Mammary epithelial cell (primary cell): ENCODE results near the gene CNTNAP2.

Source experiments
- CTCF ChIP-seq, 2 donors: IDR thresholded peaks in 1 of 2; conservative IDR thresholded peaks in 1 of 2; 2 replicates each; pipeline ENCODE4 v1.5.1; 2011 to 2012; ENCODE audit warnings: inconsistent platforms in 2 of 2, low read length in 2 of 2, mild to moderate bottlenecking in 2 of 2, control low read depth in 1 of 2, low read depth in 1 of 2; ENCODE audit not compliant: insufficient read depth in 1 of 2; ENCODE audit errors: extremely low read depth in 1 of 2
- EZH2 ChIP-seq: IDR thresholded peaks from 2 replicates; pipeline ENCODE4 v1.6.1; 2012; ENCODE audit warnings: low read length, inconsistent platforms, borderline replicate concordance

DNA sequence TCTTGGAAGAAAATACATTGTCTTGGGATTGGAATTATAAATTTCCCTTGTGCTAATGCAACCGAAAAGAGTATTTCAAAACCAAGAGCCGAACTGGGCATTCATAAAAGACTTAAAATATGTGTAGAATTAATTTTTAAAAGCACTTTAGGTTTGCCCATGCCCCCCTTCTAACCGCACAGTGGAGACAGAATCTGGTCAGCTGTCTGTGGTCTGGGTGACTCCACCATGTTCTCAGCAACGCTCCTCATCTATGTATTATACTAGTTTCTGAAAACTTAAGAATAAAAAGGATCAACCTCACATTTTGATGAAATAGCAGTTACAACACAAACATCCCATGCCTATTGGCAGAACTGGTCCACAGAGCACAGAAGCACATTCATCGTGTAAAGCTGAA lies 2281.4 kb downstream of the CNTNAP2 start:
- TF ChIP-seq CTCF (conservative IDR thresholded peaks at IDR 0.05 in 1 of 2, IDR thresholded peaks at IDR 0.05 in 1 of 2; ENCODE audit: extremely low read depth in 1 of 2, insufficient read depth in 1 of 2, low read depth in 1 of 2, low read length in 2 of 2), result no peak
- TF ChIP-seq EZH2, result no peak
